Spleen (tissue), 11 donors: ENCODE measurements around the gene HBM. TPM values are rescaled to one million over a fixed set of nuclear protein-coding genes. Genes with fewer than 3 reads are reported as not detected.

Source experiments
- DNase-seq: peaks from one replicate; pipeline ENCODE4 v3.0.0-alpha.2; 2020
- H3K27ac ChIP-seq, 8 donors: fragments of 200-600 bp; sonication (generic) in 7 of 8; 1 replicate in 4 of 8; 2 replicates in 4 of 8; pipeline versions ENCODE4 v1.5.0 to v1.8.0; 2016 to 2021; ENCODE audit warnings: inconsistent platforms in 4 of 8, mild to moderate bottlenecking in 4 of 8, moderate library complexity in 1 of 8
- H3K27me3 ChIP-seq, 7 donors: fragments of 200-600 bp; sonication (generic) in 6 of 7; replicated peaks in 1 of 7; 1 replicate in 4 of 7; 2 replicates in 3 of 7; pipeline versions ENCODE4 v1.5.0 to v1.8.0; 2016 to 2021; ENCODE audit warnings: inconsistent platforms in 3 of 7, mild to moderate bottlenecking in 1 of 7
- H3K36me3 ChIP-seq, 6 donors: fragments of 200-600 bp; sonication (generic) in 5 of 6; 1 replicate in 4 of 6; 2 replicates in 2 of 6; pipeline versions ENCODE4 v1.5.0 to v1.8.0; 2016 to 2021; ENCODE audit warnings: inconsistent platforms in 2 of 6
- H3K4me1 ChIP-seq, 6 donors: fragments of 200-600 bp; sonication (generic) in 5 of 6; 1 replicate in 3 of 6; 2 replicates in 3 of 6; pipeline versions ENCODE4 v1.5.0 to v1.8.0; 2016 to 2021; ENCODE audit warnings: inconsistent platforms in 3 of 6
- H3K4me3 ChIP-seq, 8 donors: fragments of 200-600 bp; sonication (generic) in 7 of 8; 1 replicate in 4 of 8; 2 replicates in 4 of 8; pipeline versions ENCODE4 v1.5.0 to v1.8.0; 2016 to 2021; ENCODE audit warnings: inconsistent platforms in 4 of 8, mild to moderate bottlenecking in 4 of 8, moderate library complexity in 2 of 8
- H3K9me3 ChIP-seq, 8 donors: fragments of 200-600 bp; sonication (generic) in 7 of 8; 1 replicate in 4 of 8; 2 replicates in 4 of 8; pipeline versions ENCODE4 v1.5.0 to v1.8.0; 2016 to 2021; ENCODE audit warnings: inconsistent platforms in 4 of 8
- CTCF ChIP-seq, 11 experiments: fragments of 200-600 bp in 7 of 11; fragments of 450-650 bp in 4 of 11; sonication (generic) in 4 of 11; IDR thresholded peaks in 8 of 11; conservative IDR thresholded peaks in 3 of 11; 1 replicate in 7 of 11; 2 replicates in 4 of 11; pipeline versions ENCODE4 v1.4.0 to v1.8.0; 2016 to 2021; ENCODE audit warnings: antibody characterized with exemption in 11 of 11, inconsistent platforms in 4 of 11, mild to moderate bottlenecking in 1 of 11
- POLR2A ChIP-seq, 3 donors: fragments of 450-650 bp; IDR thresholded peaks; one replicate each; pipeline ENCODE4 v1.5.1; 2017; ENCODE audit warnings: antibody characterized with exemption in 3 of 3, mild to moderate bottlenecking in 1 of 3
- POLR2AphosphoS5 ChIP-seq, 3 donors: sonication (generic); formaldehyde crosslinking; IDR thresholded peaks; one replicate each; pipeline ENCODE4 v1.5.1; 2017; ENCODE audit warnings: antibody characterized with exemption in 3 of 3
- WGBS, 5 donors: extraction: QIAGEN DNeasy Blood & Tissue Kit in 3 of 5; methylation state at CpG; one replicate each; pipeline versions ENCODE4 v1.1.5 to v1.1.7; 2013 to 2018; 5-methylcytosine and 5-hydroxymethylcytosine counted together
- intact Hi-C: fragments of 100-400 bp; cut with DNase I; formaldehyde crosslinking; loops from one replicate; pipeline ENCODE4 v1.15.0; 2023; ENCODE audit warnings: low total_unique reads
- polyA plus RNA-seq, 3 donors: library from polyadenylated mRNA; stranded (reverse); fragments of 200-250 nt; gene quantifications; one replicate each; pipeline ENCODE4 v1.2.1, GENCODE V29; 2013
- total RNA-seq, 7 donors: library from RNA; depleted of rRNA in 3 of 7; stranded (reverse); fragments of >200 nt in 3 of 7; fragmentation: NEBNext Ultra II Directional in 4 of 7; extraction: Animal tissue kit (Norgen Biotek cat#: 25700) in 4 of 7; gene quantifications; one replicate each; pipeline versions ENCODE4 v1.1.0 to v1.2.1, GENCODE V29; 2016 to 2021
- donor health status: healthy with polysubstance abuse.
- donor health status: DM: no; HTN: no; CAD: no; lungs with moderate emphysema.
- donor health status: DM: no; HTN: no; CAD: no.
- donor health status: Bipolar disorder and iron deficiency.
- donor health status: healthy.
- donor health status: DM: no; HTN: no; CAD: no.
- donor health status: DM: yes; HTN: yes; CAD: no.

Gene HBM
- total and polyA plus RNA-seq, 10 donors: 0.20 to 96.6 (median 2.9) TPM; not detected in 1

- Histone ChIP-seq H3K27ac (no peak overlapping the region), H3K36me3 (peaks cover 5 to 77% (median 66%) of the 10 kb centered on the region in 6 donors), H3K9me3 (no peaks in the 10 kb centered on the region), H3K4me1 (no peaks in the 10 kb centered on the region), H3K27me3 (no peaks in the 10 kb centered on the region), H3K4me3 (no peak overlapping the region)
- WGBS, 5 donors: 61 to 70% (median 64%) methylated on average over 8 of the region's 8 CpGs
- no peak for DNase-seq
- no peak for TF ChIP-seq POLR2A (IDR thresholded peaks at IDR 0.05)
- no peak for TF ChIP-seq POLR2AphosphoS5 (IDR thresholded peaks at IDR 0.05)
- peak in 1 of 11 experiments; percentile 23 for TF ChIP-seq CTCF (IDR thresholded peaks at IDR 0.05 in 8 of 11, conservative IDR thresholded peaks at IDR 0.05 in 3 of 11)
- intact Hi-C loops: no loop called here
Observed at GRCh38 chr16:188674-189073, 22.9 kb downstream of the HBM start.

GRCh38 chr16:189604-190186 lies 23.9 kb downstream of the HBM start:
- H3K27ac ChIP-seq: no peak overlapping the region
- H3K36me3 ChIP-seq: peaks cover 5 to 87% (median 76%) of the 10 kb centered on the region in 6 donors
- H3K27me3 ChIP-seq: no peaks in the 10 kb centered on the region
- H3K9me3 ChIP-seq: no peaks in the 10 kb centered on the region
- H3K4me3 ChIP-seq: no peak overlapping the region
- no peaks in the 10 kb centered on the region for H3K4me1 ChIP-seq
- DNase-seq: no peak
- WGBS, 5 donors: 94 to 97% (median 97%) methylated on average over 34 of the region's 34 CpGs
- TF ChIP-seq POLR2AphosphoS5 (IDR thresholded peaks at IDR 0.05) (peak in 1 of 3 donors; percentile 60), POLR2A (IDR thresholded peaks at IDR 0.05) (no peak)
- intact Hi-C loops: no loop called here

- H3K4me3 ChIP-seq: no peak overlapping the region
- no peaks in the 10 kb centered on the region for H3K9me3 ChIP-seq
- H3K27ac ChIP-seq: no peak overlapping the region
- intact Hi-C loops: no loop called here
- H3K4me1 ChIP-seq: no peaks in the 10 kb centered on the region
- WGBS, 5 donors: 90 to 97% (median 95%) methylated on average over 4 of the region's 4 CpGs
- no peak for TF ChIP-seq POLR2A (IDR thresholded peaks at IDR 0.05)
- no peak for TF ChIP-seq CTCF (IDR thresholded peaks at IDR 0.05 in 8 of 11, conservative IDR thresholded peaks at IDR 0.05 in 3 of 11)
- no peak for TF ChIP-seq POLR2AphosphoS5 (IDR thresholded peaks at IDR 0.05)
- DNase-seq: no peak
- H3K36me3 ChIP-seq: peaks cover 8 to 98% (median 97%) of the 10 kb centered on the region in 6 donors
- no peaks in the 10 kb centered on the region for H3K27me3 ChIP-seq
Observed at GRCh38 chr16:191831-192230, 26.1 kb downstream of the HBM start.

- H3K36me3 ChIP-seq: peaks cover 8 to 100% (median 99%) of the 10 kb centered on the region in 6 donors
- H3K9me3 ChIP-seq: no peaks in the 10 kb centered on the region
- no peak overlapping the region for H3K27ac ChIP-seq
- no peaks in the 10 kb centered on the region for H3K27me3 ChIP-seq
- intact Hi-C loops: no loop called here
- 94 to 99% (median 96%) methylated on average over 11 of the region's 11 CpGs for WGBS, 5 donors
- no peak for DNase-seq
- no peak overlapping the region for H3K4me3 ChIP-seq
- H3K4me1 ChIP-seq: no peaks in the 10 kb centered on the region
- no peak for TF ChIP-seq CTCF (IDR thresholded peaks at IDR 0.05 in 8 of 11, conservative IDR thresholded peaks at IDR 0.05 in 3 of 11)
- TF ChIP-seq POLR2AphosphoS5 (IDR thresholded peaks at IDR 0.05): peak in 1 of 3 donors; percentile 2
Observed at GRCh38 chr16:192686-193085, 26.9 kb downstream of the HBM start.
